Left ventricle myocardium inferior (tissue), 1 donor: ENCODE data around the gene TSPAN18. TPM values are rescaled to one million over a fixed set of nuclear protein-coding genes. Genes with fewer than 3 reads are reported as not detected.

Experiments used
- DNase-seq: peaks from one replicate; pipeline ENCODE4 v3.0.0-alpha.2; 2020
- H3K27ac ChIP-seq: fragments of 200-600 bp; replicated peaks from 2 replicates; pipeline ENCODE4 v1.8.0; 2021
- H3K27me3 ChIP-seq: fragments of 200-600 bp; 2 replicates; pipeline ENCODE4 v1.8.0; 2021; ENCODE audit warnings: low read depth
- H3K36me3 ChIP-seq: fragments of 200-600 bp; 2 replicates; pipeline ENCODE4 v1.8.0; 2021
- H3K4me1 ChIP-seq: fragments of 200-600 bp; 2 replicates; pipeline ENCODE4 v1.8.0; 2021
- H3K4me3 ChIP-seq: fragments of 200-600 bp; 2 replicates; pipeline ENCODE4 v1.8.0; 2021; ENCODE audit warnings: mild to moderate bottlenecking, moderate library complexity
- H3K9me3 ChIP-seq: fragments of 200-600 bp; replicated peaks from 2 replicates; pipeline ENCODE4 v1.8.0; 2021
- intact Hi-C: fragments of 100-400 bp; cut with micrococcal nuclease; formaldehyde crosslinking; loops from one replicate; pipeline ENCODE4 v1.11.0; 2022
- total RNA-seq: library from RNA; stranded (reverse); fragmentation: NEBNext Ultra II Directional; extraction: Animal tissue kit (Norgen Biotek cat#: 25700); gene quantifications from one replicate; pipeline ENCODE4 v1.2.1, GENCODE V29; 2021
- TF ChIP-seq, protein P1 (sequence below): fragments of 200-600 bp; IDR thresholded peaks from 2 replicates; pipeline ENCODE4 v1.8.0; 2021; ENCODE audit warnings: antibody characterized with exemption, mild to moderate bottlenecking, borderline replicate concordance
- donor health status: DM: no; HTN: yes; CAD: no; lungs with severe emphysema.

Gene TSPAN18
- total RNA-seq, 1 donor from 2014 or later: 129 TPM

DNA sequence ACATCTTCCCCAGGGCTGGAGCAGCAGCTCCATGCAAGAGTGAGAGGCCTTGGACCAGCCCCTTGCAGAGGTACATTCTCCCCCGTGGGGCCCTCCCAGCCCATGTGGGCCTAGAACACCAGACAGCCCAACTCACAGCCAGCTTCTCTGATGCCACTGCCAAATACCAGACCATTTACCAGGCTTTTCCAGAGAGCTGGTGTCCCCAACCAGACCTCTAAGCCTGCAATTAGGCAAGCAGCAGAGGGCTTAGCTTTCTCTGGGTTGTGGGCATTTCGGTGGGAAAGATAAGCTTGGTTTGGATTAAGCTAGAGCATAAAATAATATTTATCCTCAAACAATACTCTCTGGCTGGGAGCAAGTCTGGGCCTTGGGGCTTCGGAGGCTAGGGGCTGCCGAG lies 148.3 kb downstream of the TSPAN18 start:
- Histone ChIP-seq H3K4me3 (no peak overlapping the region), H3K36me3 (no peaks in the 10 kb centered on the region), H3K9me3 (peaks cover 5% of the 10 kb centered on the region), H3K27ac (no peak overlapping the region), H3K27me3 (no peaks in the 10 kb centered on the region), H3K4me1 (peaks cover 23% of the 10 kb centered on the region)
- DNase-seq: no peak
- intact Hi-C loops: no loop called here
- TF ChIP-seq, protein P1, sequence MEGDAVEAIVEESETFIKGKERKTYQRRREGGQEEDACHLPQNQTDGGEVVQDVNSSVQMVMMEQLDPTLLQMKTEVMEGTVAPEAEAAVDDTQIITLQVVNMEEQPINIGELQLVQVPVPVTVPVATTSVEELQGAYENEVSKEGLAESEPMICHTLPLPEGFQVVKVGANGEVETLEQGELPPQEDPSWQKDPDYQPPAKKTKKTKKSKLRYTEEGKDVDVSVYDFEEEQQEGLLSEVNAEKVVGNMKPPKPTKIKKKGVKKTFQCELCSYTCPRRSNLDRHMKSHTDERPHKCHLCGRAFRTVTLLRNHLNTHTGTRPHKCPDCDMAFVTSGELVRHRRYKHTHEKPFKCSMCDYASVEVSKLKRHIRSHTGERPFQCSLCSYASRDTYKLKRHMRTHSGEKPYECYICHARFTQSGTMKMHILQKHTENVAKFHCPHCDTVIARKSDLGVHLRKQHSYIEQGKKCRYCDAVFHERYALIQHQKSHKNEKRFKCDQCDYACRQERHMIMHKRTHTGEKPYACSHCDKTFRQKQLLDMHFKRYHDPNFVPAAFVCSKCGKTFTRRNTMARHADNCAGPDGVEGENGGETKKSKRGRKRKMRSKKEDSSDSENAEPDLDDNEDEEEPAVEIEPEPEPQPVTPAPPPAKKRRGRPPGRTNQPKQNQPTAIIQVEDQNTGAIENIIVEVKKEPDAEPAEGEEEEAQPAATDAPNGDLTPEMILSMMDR: no peak

DNA sequence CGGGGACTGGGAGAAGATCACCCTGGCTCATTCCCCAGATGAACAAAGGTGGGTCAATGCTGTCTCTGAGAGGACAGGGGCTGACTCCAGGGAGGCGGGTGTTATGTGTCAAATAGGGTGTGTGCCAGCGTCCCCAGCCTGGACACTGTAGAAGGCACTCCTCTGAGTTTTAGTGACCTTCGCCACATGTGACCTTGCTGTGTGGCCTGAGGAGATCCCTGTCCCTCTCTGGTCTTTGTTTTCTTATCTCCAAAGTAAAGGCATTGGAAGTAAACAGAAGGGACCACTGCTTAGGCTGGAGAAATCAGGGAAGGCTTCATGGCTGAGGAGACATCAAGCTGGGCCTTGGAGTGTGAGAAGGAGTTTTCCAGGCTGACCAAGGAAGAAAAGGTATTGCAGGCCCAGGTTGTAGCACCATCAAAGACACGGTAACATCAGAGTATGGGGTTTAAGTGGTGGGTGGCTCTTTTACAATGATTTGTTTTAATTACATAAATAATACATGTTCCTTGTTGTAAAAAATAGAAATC lies 149.5 kb downstream of the TSPAN18 start:
- Histone ChIP-seq H3K4me3 (no peak overlapping the region), H3K9me3 (peaks cover under 1% of the 10 kb centered on the region), H3K4me1 (peaks cover 17% of the 10 kb centered on the region), H3K36me3 (no peaks in the 10 kb centered on the region), H3K27ac (no peak overlapping the region), H3K27me3 (no peaks in the 10 kb centered on the region)
- TF ChIP-seq, protein P1: no peak
- intact Hi-C loops: no loop called here
- DNase-seq: no peak

DNA sequence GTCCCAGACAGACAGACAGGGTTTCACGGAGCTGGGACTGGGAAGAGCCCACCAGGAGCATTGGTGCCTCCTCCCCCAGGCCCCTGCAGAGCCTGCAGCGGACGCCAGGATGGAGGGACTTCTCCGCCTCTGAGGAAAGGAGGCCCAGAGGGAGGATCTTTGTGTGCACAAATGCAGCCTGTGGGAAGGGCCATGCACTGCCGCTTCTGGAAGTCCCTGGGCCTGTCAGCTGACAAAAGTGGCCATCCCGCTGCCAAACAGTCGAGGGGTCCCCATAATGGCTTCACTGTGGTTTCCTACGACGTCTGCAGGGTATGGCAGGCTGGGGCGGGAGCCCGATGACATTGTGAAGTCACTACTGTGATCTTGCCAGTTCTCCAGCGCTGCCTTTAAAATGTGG lies 150.1 kb downstream of the TSPAN18 start:
- peaks cover 22% of the 10 kb centered on the region for H3K4me1 ChIP-seq
- H3K27me3 ChIP-seq: no peaks in the 10 kb centered on the region
- no peak for DNase-seq
- TF ChIP-seq, protein P1: no peak
- intact Hi-C loops: no loop called here
- no peaks in the 10 kb centered on the region for H3K36me3 ChIP-seq
- H3K27ac ChIP-seq: no peak overlapping the region
- H3K4me3 ChIP-seq: no peak overlapping the region
- no peaks in the 10 kb centered on the region for H3K9me3 ChIP-seq

DNA sequence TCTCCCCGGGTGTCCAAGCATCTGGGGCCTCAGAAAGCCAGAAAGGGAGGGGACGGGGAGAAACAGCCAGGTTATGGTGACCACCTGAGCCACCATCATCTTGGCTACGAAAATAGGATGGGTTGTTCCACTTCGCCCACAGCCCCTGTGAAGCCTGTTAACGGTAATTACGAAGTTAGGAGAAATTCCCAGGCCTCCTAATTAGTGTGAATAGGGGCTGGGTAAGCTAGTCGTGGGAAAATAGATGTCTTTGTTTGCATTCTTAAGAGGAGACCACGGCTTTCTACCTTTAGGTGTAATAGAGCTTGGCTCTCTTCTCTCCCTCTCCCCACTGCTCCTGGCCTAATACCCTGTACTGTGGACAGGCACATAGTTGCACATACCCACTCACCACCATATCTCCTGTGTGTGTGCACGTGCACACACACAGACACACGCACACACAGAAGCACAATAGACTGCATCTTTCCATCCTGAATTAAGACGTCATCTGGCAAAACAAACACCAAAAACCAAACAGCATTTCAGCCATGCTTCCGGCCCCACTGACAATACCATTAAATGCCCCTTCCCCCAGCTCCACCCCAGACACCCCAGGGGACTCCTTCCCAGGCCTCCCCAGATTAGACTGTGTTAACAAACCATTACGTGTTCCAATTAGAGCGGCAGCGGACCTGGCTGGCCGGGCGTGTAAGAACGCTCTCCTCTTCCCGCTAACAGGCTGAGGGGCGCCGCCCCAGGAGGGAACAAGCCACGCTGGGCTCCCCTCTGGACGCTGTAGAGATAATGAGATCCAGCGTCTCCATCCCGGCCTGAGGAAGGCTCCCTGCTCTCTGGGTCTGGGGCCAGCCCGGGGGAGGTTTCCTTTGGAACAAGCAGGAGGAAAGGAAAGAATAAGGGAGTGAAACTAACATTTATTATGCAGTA lies 151.1 kb downstream of the TSPAN18 start:
- no peak overlapping the region for H3K27ac ChIP-seq
- DNase-seq: no peak
- intact Hi-C loops: no loop called here

DNA sequence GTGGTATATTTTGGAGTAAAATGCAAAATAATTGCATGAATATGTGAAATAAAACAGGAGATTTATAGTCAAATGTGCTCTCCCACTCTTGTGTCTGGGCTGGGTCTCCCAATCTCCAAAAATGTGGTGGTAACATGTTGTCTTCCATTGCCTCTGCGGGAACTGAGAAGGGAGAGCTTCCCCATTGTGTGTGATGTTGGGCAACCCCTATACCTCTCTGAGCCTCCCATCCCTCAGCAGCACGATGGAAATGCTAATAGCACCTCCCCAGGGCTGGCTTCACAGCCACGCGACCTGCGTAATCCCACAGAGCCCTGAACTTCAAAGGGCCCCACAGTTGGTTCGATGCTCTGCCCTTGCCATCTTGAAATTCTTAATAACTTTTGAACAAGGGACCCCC lies 151.9 kb downstream of the TSPAN18 start:
- intact Hi-C loops: no loop called here
- Histone ChIP-seq H3K27me3 (no peaks in the 10 kb centered on the region), H3K9me3 (no peaks in the 10 kb centered on the region), H3K4me1 (peaks cover 27% of the 10 kb centered on the region), H3K36me3 (no peaks in the 10 kb centered on the region), H3K27ac (no peak overlapping the region), H3K4me3 (no peak overlapping the region)
- no peak for DNase-seq
- TF ChIP-seq, protein P1: no peak

More for the DNA sequence above, 151.1 kb downstream of the TSPAN18 start:
- H3K4me1 ChIP-seq: peaks cover 27% of the 10 kb centered on the region
- no peaks in the 10 kb centered on the region for H3K27me3 ChIP-seq
- no peaks in the 10 kb centered on the region for H3K9me3 ChIP-seq
- no peak overlapping the region for H3K4me3 ChIP-seq
- TF ChIP-seq, protein P1: no peak
- no peaks in the 10 kb centered on the region for H3K36me3 ChIP-seq
